Lower lobe of right lung (tissue), 2 donors: ENCODE data around the gene PRB2. TPM values are rescaled to one million over a fixed set of nuclear protein-coding genes. Genes with fewer than 3 reads are reported as not detected.

Experiments used
- ATAC-seq, 2 donors: fragments of 200-7000 bp; cut with Tn5 transposase; one replicate each; pipeline ENCODE4 v1.9.1; 2020 to 2022; ENCODE audit warnings: mild to moderate bottlenecking in 2 of 2, moderate library complexity in 2 of 2
- DNase-seq: peaks from one replicate; pipeline ENCODE4 v3.0.0-alpha.2; 2020
- H3K27ac ChIP-seq: fragments of 200-600 bp; one replicate; pipeline ENCODE4 v1.8.0; 2022
- H3K27me3 ChIP-seq: fragments of 200-600 bp; one replicate; pipeline ENCODE4 v1.8.0; 2022; ENCODE audit warnings: low read depth
- H3K36me3 ChIP-seq: fragments of 200-600 bp; one replicate; pipeline ENCODE4 v1.8.0; 2022; ENCODE audit warnings: mild to moderate bottlenecking
- H3K4me1 ChIP-seq: fragments of 200-600 bp; one replicate; pipeline ENCODE4 v1.8.0; 2022
- H3K4me3 ChIP-seq: fragments of 200-600 bp; one replicate; pipeline ENCODE4 v1.8.0; 2022; ENCODE audit warnings: mild to moderate bottlenecking
- H3K9me3 ChIP-seq: fragments of 200-600 bp; one replicate; pipeline ENCODE4 v1.8.0; 2022
- intact Hi-C: fragments of 100-400 bp; cut with DNase I; formaldehyde crosslinking; loops from one replicate; pipeline ENCODE4 v1.11.0; 2022
- total RNA-seq: library from RNA; stranded (reverse); fragmentation: NEBNext Ultra II Directional; extraction: Animal tissue kit (Norgen Biotek cat#: 25700); gene quantifications from one replicate; pipeline ENCODE4 v1.2.1, GENCODE V29; 2021
- TF ChIP-seq, protein P1 (sequence below): fragments of 200-600 bp; IDR thresholded peaks from one replicate; pipeline ENCODE4 v1.8.0; 2022; ENCODE audit warnings: antibody characterized with exemption, mild to moderate bottlenecking
- donor health status: DM: no; HTN: yes; CAD: no; lungs with severe emphysema.

Gene PRB2
- total RNA-seq, 1 donor from 2014 or later, result not detected

DNA sequence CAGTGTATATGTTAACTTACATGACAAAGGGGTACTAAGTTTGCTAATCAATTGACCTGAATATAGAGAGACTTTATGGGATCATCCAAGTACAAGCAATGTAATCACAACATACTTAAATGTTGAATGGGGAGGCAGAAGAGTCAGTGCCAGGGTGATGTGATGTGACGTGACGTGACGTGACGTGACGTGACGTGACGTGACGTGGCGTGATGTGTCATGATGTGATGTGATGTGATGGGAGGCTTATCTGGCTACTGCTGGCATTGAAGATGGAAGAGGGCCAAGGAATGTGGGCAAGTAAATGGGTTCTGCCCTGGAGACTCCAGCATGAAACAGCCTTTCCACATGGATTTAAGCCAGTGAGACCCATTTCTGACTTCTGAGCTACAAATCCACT, 46.9 kb downstream of the PRB2 start:
- DNase-seq, result no peak

DNA sequence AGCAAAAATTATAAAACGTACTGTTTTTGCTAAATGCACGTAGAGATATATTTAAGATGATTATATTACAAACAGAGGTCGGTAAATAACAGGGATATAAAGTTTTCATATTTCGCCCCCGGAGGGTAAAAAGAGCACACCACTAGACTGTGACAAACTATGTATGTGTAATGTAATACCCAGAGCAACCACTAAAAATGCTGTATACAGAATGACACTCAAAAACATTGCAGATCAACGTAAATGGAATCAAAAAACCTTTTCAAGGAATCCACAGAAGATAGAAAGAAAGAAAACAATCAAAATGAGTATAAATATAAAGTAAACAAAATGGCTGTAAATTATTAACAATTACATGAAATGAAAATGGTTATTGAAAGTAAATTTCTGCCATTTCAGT, 47.6 kb downstream of the PRB2 start:
- H3K36me3 ChIP-seq, result no peaks in the 10 kb centered on the region
- no peaks in the 10 kb centered on the region for H3K4me1 ChIP-seq
- H3K4me3 ChIP-seq, result no peak overlapping the region
- intact Hi-C loops, result no loop called here
- no peaks in the 10 kb centered on the region for H3K9me3 ChIP-seq
- TF ChIP-seq, protein P1, sequence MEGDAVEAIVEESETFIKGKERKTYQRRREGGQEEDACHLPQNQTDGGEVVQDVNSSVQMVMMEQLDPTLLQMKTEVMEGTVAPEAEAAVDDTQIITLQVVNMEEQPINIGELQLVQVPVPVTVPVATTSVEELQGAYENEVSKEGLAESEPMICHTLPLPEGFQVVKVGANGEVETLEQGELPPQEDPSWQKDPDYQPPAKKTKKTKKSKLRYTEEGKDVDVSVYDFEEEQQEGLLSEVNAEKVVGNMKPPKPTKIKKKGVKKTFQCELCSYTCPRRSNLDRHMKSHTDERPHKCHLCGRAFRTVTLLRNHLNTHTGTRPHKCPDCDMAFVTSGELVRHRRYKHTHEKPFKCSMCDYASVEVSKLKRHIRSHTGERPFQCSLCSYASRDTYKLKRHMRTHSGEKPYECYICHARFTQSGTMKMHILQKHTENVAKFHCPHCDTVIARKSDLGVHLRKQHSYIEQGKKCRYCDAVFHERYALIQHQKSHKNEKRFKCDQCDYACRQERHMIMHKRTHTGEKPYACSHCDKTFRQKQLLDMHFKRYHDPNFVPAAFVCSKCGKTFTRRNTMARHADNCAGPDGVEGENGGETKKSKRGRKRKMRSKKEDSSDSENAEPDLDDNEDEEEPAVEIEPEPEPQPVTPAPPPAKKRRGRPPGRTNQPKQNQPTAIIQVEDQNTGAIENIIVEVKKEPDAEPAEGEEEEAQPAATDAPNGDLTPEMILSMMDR, result no peak
- no peak overlapping the region for H3K27ac ChIP-seq
- no peaks in the 10 kb centered on the region for H3K27me3 ChIP-seq
- DNase-seq (no peak), ATAC-seq (no peak)

More for the DNA sequence above, 46.9 kb downstream of the PRB2 start:
- H3K27ac ChIP-seq, result no peak overlapping the region
- no peaks in the 10 kb centered on the region for H3K9me3 ChIP-seq
- H3K4me3 ChIP-seq, result no peak overlapping the region
- no peaks in the 10 kb centered on the region for H3K36me3 ChIP-seq
- no peaks in the 10 kb centered on the region for H3K27me3 ChIP-seq
- ATAC-seq, result no peak
- intact Hi-C loops, result no loop called here
- no peaks in the 10 kb centered on the region for H3K4me1 ChIP-seq
- TF ChIP-seq, protein P1, result no peak

DNA sequence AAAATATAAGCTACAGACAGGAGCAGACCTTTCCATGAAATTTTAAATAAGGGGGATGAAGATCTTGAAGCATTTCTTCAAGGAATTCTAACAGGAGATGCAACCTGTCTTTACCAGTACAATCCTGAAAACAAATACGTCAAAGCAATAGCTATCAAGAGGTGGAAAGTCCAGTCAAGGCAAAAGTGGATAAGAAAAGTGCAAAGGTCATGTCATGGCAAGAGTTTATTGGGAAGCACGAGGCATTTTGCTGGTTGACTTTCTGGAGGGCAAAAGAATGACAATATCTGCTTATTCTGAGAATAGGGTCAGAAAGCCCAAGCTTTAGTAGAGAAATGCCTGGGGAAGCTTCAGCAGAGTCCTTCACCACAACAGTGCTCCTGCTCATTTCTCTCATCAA, 50.9 kb downstream of the PRB2 start:
- intact Hi-C loops, result no loop called here
- ATAC-seq (no peak), DNase-seq (no peak)
- Histone ChIP-seq H3K4me3 (no peak overlapping the region), H3K36me3 (no peaks in the 10 kb centered on the region), H3K27me3 (no peaks in the 10 kb centered on the region), H3K4me1 (no peaks in the 10 kb centered on the region), H3K9me3 (no peaks in the 10 kb centered on the region), H3K27ac (no peak overlapping the region)
- TF ChIP-seq, protein P1, result no peak

Other genes starting within 250 kb of the PRB2 start
- 8.4 TPM for gene SMIM10L1, start 224.4 kb downstream of the PRB2 start, total RNA-seq
- not detected for gene TAS2R42, start 208.6 kb downstream of the PRB2 start, total RNA-seq
- not detected for gene PRB3, start 125.9 kb downstream of the PRB2 start, total RNA-seq
- not detected for gene PRB4, start 85.1 kb downstream of the PRB2 start, total RNA-seq